ENCODE data around the gene ERMN. TPM values are rescaled to one million over a fixed set of nuclear protein-coding genes. Genes with fewer than 3 reads are reported as not detected.

Gene ERMN
- total and polyA plus RNA-seq, 2 donors (not counting 1 experiment from before 2014, with no cell fraction given): 0.17 TPM; not detected in 1

- Histone ChIP-seq H3K27ac (ENCODE audit: insufficient read depth, low read length) (no peak overlapping the region), H3K27me3 (ENCODE audit: control insufficient read depth, insufficient read depth, low read length) (no peaks in the 10 kb centered on the region), H4K20me1 (ENCODE audit: control insufficient read depth, extremely low read depth, insufficient read depth, low read length) (no peaks in the 10 kb centered on the region), H2AFZ (ENCODE audit: low read length) (peak overlapping the region; percentile 25), H3K4me3 (replicated peaks in 1 of 4; ENCODE audit: control extremely low read depth in 1 of 4, insufficient read depth in 1 of 4, low read depth in 3 of 4, low read length in 4 of 4) (no peak overlapping the region), H3K4me1 (ENCODE audit: control insufficient read depth, extremely low read depth, insufficient read depth, low read length) (no peaks in the 10 kb centered on the region), H3K9me3 (ENCODE audit: control insufficient read depth, insufficient read depth, low read depth, low read length) (no peaks in the 10 kb centered on the region), H3K9ac (ENCODE audit: insufficient read depth, low read length) (no peak overlapping the region), H3K4me2 (ENCODE audit: extremely low read depth, insufficient read depth, low read length) (no peak overlapping the region), H3K36me3 (ENCODE audit: control insufficient read depth, insufficient read depth, low read length) (no peaks in the 10 kb centered on the region), H3K79me2 (ENCODE audit: control insufficient read depth, insufficient read depth, low read length) (no peaks in the 10 kb centered on the region)
- TF ChIP-seq EZH2 (IDR thresholded peaks at IDR 0.05; ENCODE audit: low read length, missing control alignments) (no peak), CTCF (conservative IDR thresholded peaks at IDR 0.05 in 1 of 2, IDR thresholded peaks at IDR 0.05 in 1 of 2; ENCODE audit: low read depth in 1 of 2, low read length in 2 of 2) (peak; percentile 87 to 99)
- DNase-seq (ENCODE audit: low read depth in 2 of 2): peak; percentile 45 to 74
These were observed 2.2 kb upstream of the ERMN start for GRCh38 chr2:157327621-157328500.

GRCh38 chr2:157327200-157327599 lies 1.6 kb upstream of the ERMN start:
- Histone ChIP-seq H3K9ac (ENCODE audit: insufficient read depth, low read length) (no peak overlapping the region), H3K4me3 (replicated peaks in 1 of 4; ENCODE audit: control extremely low read depth in 1 of 4, insufficient read depth in 1 of 4, low read depth in 3 of 4, low read length in 4 of 4) (no peak overlapping the region), H3K4me1 (ENCODE audit: control insufficient read depth, extremely low read depth, insufficient read depth, low read length) (no peaks in the 10 kb centered on the region), H3K27ac (ENCODE audit: insufficient read depth, low read length) (no peak overlapping the region), H3K4me2 (ENCODE audit: extremely low read depth, insufficient read depth, low read length) (no peak overlapping the region), H3K9me3 (ENCODE audit: control insufficient read depth, insufficient read depth, low read depth, low read length) (no peaks in the 10 kb centered on the region), H4K20me1 (ENCODE audit: control insufficient read depth, extremely low read depth, insufficient read depth, low read length) (no peaks in the 10 kb centered on the region), H3K27me3 (ENCODE audit: control insufficient read depth, insufficient read depth, low read length) (no peaks in the 10 kb centered on the region), H3K36me3 (ENCODE audit: control insufficient read depth, insufficient read depth, low read length) (no peaks in the 10 kb centered on the region), H2AFZ (ENCODE audit: low read length) (peak overlapping the region; percentile 25), H3K79me2 (ENCODE audit: control insufficient read depth, insufficient read depth, low read length) (no peaks in the 10 kb centered on the region)
- TF ChIP-seq CTCF (conservative IDR thresholded peaks at IDR 0.05 in 1 of 2, IDR thresholded peaks at IDR 0.05 in 1 of 2; ENCODE audit: low read depth in 1 of 2, low read length in 2 of 2): no peak
- no peak for TF ChIP-seq EZH2 (IDR thresholded peaks at IDR 0.05; ENCODE audit: low read length, missing control alignments)
- DNase-seq (ENCODE audit: low read depth in 2 of 2): no peak

- Histone ChIP-seq H2AFZ (ENCODE audit: low read length) (no peak overlapping the region), H3K36me3 (ENCODE audit: control insufficient read depth, insufficient read depth, low read length) (no peaks in the 10 kb centered on the region), H3K9ac (ENCODE audit: insufficient read depth, low read length) (no peak overlapping the region), H3K27ac (ENCODE audit: insufficient read depth, low read length) (no peak overlapping the region), H3K9me3 (ENCODE audit: control insufficient read depth, insufficient read depth, low read depth, low read length) (no peaks in the 10 kb centered on the region), H3K79me2 (ENCODE audit: control insufficient read depth, insufficient read depth, low read length) (no peaks in the 10 kb centered on the region), H3K27me3 (ENCODE audit: control insufficient read depth, insufficient read depth, low read length) (no peaks in the 10 kb centered on the region), H3K4me1 (ENCODE audit: control insufficient read depth, extremely low read depth, insufficient read depth, low read length) (no peaks in the 10 kb centered on the region), H3K4me2 (ENCODE audit: extremely low read depth, insufficient read depth, low read length) (no peak overlapping the region), H3K4me3 (replicated peaks in 1 of 4; ENCODE audit: control extremely low read depth in 1 of 4, insufficient read depth in 1 of 4, low read depth in 3 of 4, low read length in 4 of 4) (no peak overlapping the region), H4K20me1 (ENCODE audit: control insufficient read depth, extremely low read depth, insufficient read depth, low read length) (no peaks in the 10 kb centered on the region)
- no peak for DNase-seq (ENCODE audit: low read depth in 2 of 2)
- TF ChIP-seq EZH2 (IDR thresholded peaks at IDR 0.05; ENCODE audit: low read length, missing control alignments) (no peak), CTCF (conservative IDR thresholded peaks at IDR 0.05 in 1 of 2, IDR thresholded peaks at IDR 0.05 in 1 of 2; ENCODE audit: low read depth in 1 of 2, low read length in 2 of 2) (no peak)
These were observed 1.1 kb upstream of the ERMN start for GRCh38 chr2:157326698-157327097.

Measured in fibroblast of lung (primary cell).